H9 (cell line): ENCODE results near the gene BCL7C. TPM values are rescaled to one million over a fixed set of nuclear protein-coding genes. Genes with fewer than 3 reads are reported as not detected.

Experiments used
- DNase-seq: peaks from one replicate; pipeline ENCODE4 v3.0.0-alpha.2; 2017
- H2AFZ ChIP-seq: one replicate; pipeline ENCODE4 v1.6.1; 2013; ENCODE audit warnings: mild to moderate bottlenecking, low read length, control low read depth, moderate library complexity
- H2AK5ac ChIP-seq: 2 replicates; pipeline ENCODE4 v1.6.1; 2013; ENCODE audit warnings: low read length, control low read depth, mixed read lengths; ENCODE audit not compliant: insufficient read length
- H2BK120ac ChIP-seq: one replicate; pipeline ENCODE4 v1.6.1; 2013; ENCODE audit warnings: low read depth, mild to moderate bottlenecking, low read length, control low read depth, inconsistent platforms; ENCODE audit not compliant: poor library complexity, severe bottlenecking
- H2BK12ac ChIP-seq: 2 replicates; pipeline ENCODE4 v1.6.1; 2013; ENCODE audit warnings: low read length, control low read depth, mixed read lengths, low read depth; ENCODE audit not compliant: insufficient read length
- H2BK15ac ChIP-seq: 2 replicates; pipeline ENCODE4 v1.6.1; 2013; ENCODE audit warnings: low read depth, low read length, control low read depth
- H2BK20ac ChIP-seq: one replicate; pipeline ENCODE4 v1.6.1; 2013; ENCODE audit warnings: low read depth, mild to moderate bottlenecking, low read length, control low read depth, inconsistent platforms; ENCODE audit not compliant: poor library complexity, severe bottlenecking
- H2BK5ac ChIP-seq: 2 replicates; pipeline ENCODE4 v1.6.1; 2013; ENCODE audit warnings: low read length, control low read depth, mixed read lengths; ENCODE audit not compliant: insufficient read length
- H3K14ac ChIP-seq: 2 replicates; pipeline ENCODE4 v1.6.1; 2013; ENCODE audit warnings: low read length, control low read depth; ENCODE audit not compliant: insufficient read depth
- H3K18ac ChIP-seq: 2 replicates; pipeline ENCODE4 v1.6.1; 2013; ENCODE audit warnings: low read depth, mild to moderate bottlenecking, mixed read lengths, low read length, control low read depth; ENCODE audit not compliant: insufficient read length
- H3K23ac ChIP-seq: 2 replicates; pipeline ENCODE4 v1.6.1; 2013; ENCODE audit warnings: low read length, control low read depth, mixed read lengths, low read depth; ENCODE audit not compliant: insufficient read length
- H3K23me2 ChIP-seq: 2 replicates; pipeline ENCODE4 v1.6.1; 2013; ENCODE audit warnings: low read depth, mild to moderate bottlenecking, mixed read lengths, low read length, control low read depth; ENCODE audit not compliant: insufficient read length, poor library complexity, severe bottlenecking
- H3K27ac ChIP-seq: 2 replicates; pipeline ENCODE4 v1.5.1; 2013; ENCODE audit warnings: low read length, control low read depth, mixed read lengths, low read depth; ENCODE audit not compliant: insufficient read length
- H3K27me3 ChIP-seq: 2 replicates; pipeline ENCODE4 v1.6.1; 2013; ENCODE audit warnings: low read length, control low read depth, inconsistent platforms; ENCODE audit not compliant: insufficient read depth
- H3K4ac ChIP-seq: 2 replicates; pipeline ENCODE4 v1.6.1; 2013; ENCODE audit warnings: low read depth, mild to moderate bottlenecking, control low read depth, inconsistent platforms, low read length, moderate library complexity
- H3K4me1 ChIP-seq: 2 replicates; pipeline ENCODE4 v1.6.1; 2013; ENCODE audit warnings: low read length, control low read depth, inconsistent platforms; ENCODE audit not compliant: insufficient read depth
- H3K4me2 ChIP-seq: 2 replicates; pipeline ENCODE4 v1.6.1; 2013; ENCODE audit warnings: low read length, control low read depth, mixed read lengths; ENCODE audit not compliant: insufficient read length, insufficient read depth
- H3K56ac ChIP-seq: 2 replicates; pipeline ENCODE4 v1.6.1; 2013; ENCODE audit warnings: low read depth, mild to moderate bottlenecking, mixed read lengths, low read length, control low read depth; ENCODE audit not compliant: insufficient read length
- H3K79me1 ChIP-seq: 2 replicates; pipeline ENCODE4 v1.6.1; 2013; ENCODE audit warnings: low read depth, mild to moderate bottlenecking, moderate library complexity, low read length, control low read depth, inconsistent platforms; ENCODE audit not compliant: insufficient read depth, poor library complexity, severe bottlenecking
- H3K79me2 ChIP-seq: 2 replicates; pipeline ENCODE4 v1.6.1; 2013; ENCODE audit warnings: low read length, control low read depth, inconsistent platforms; ENCODE audit not compliant: insufficient read depth
- H3K9ac ChIP-seq: 2 replicates; pipeline ENCODE4 v1.6.1; 2013; ENCODE audit warnings: low read length, control low read depth, mixed read lengths; ENCODE audit not compliant: insufficient read length; ENCODE audit errors: extremely low read depth
- H3K9me3 ChIP-seq: one replicate; pipeline ENCODE4 v1.6.1; 2013; ENCODE audit warnings: low read depth, low read length, inconsistent platforms; ENCODE audit not compliant: control insufficient read depth
- H3T11ph ChIP-seq: one replicate; pipeline ENCODE4 v1.6.1; 2013; ENCODE audit warnings: mild to moderate bottlenecking, low read length, control low read depth, inconsistent platforms
- H4K20me1 ChIP-seq: one replicate; pipeline ENCODE4 v1.6.1; 2013; ENCODE audit not compliant: control insufficient read depth, insufficient read length, insufficient read depth
- H4K5ac ChIP-seq: 2 replicates; pipeline ENCODE4 v1.6.1; 2013; ENCODE audit warnings: low read depth, mild to moderate bottlenecking, mixed read lengths, low read length, control low read depth; ENCODE audit not compliant: insufficient read length
- H4K8ac ChIP-seq: replicated peaks from 2 replicates; pipeline ENCODE4 v1.6.1; 2013; ENCODE audit warnings: low read length, control low read depth, mixed read lengths, low read depth; ENCODE audit not compliant: insufficient read length
- H4K91ac ChIP-seq: 2 replicates; pipeline ENCODE4 v1.6.1; 2013; ENCODE audit warnings: low read depth, mild to moderate bottlenecking, moderate library complexity, mixed read lengths, low read length, control low read depth; ENCODE audit not compliant: insufficient read length
- H3K27ac Mint-ChIP-seq, 3 experiments: 2 replicates in 2 of 3; 3 replicates in 1 of 3; pipeline ENCODE4 v1.8.0; 2020 to 2021; ENCODE audit warnings: mixed read lengths in 3 of 3, mild to moderate bottlenecking in 1 of 3, moderate library complexity in 1 of 3
- H3K27me3 Mint-ChIP-seq: 2 replicates; pipeline ENCODE4 v1.8.0; 2021; ENCODE audit warnings: low read depth, mild to moderate bottlenecking, moderate library complexity, mixed read lengths
- H3K36me3 Mint-ChIP-seq, 3 experiments: 2 replicates in 2 of 3; 3 replicates in 1 of 3; pipeline ENCODE4 v1.8.0; 2020 to 2021; ENCODE audit warnings: low read depth in 3 of 3, mixed read lengths in 3 of 3; ENCODE audit not compliant: insufficient read depth in 1 of 3
- H3K4me1 Mint-ChIP-seq, 2 experiments: 2 replicates each; pipeline ENCODE4 v1.8.0; 2020; ENCODE audit warnings: mixed read lengths in 2 of 2
- H3K4me3 Mint-ChIP-seq, 2 experiments: 2 replicates in 1 of 2; 3 replicates in 1 of 2; pipeline ENCODE4 v1.8.0; 2020 to 2021; ENCODE audit warnings: mild to moderate bottlenecking in 2 of 2, mixed read lengths in 2 of 2, moderate library complexity in 1 of 2
- H3K9me3 Mint-ChIP-seq, 2 experiments: 2 replicates in 1 of 2; 3 replicates in 1 of 2; pipeline ENCODE4 v1.8.0; 2020; ENCODE audit warnings: mild to moderate bottlenecking in 2 of 2, mixed read lengths in 2 of 2, moderate library complexity in 1 of 2
- CTCF ChIP-seq: fragments of 200-600 bp; sonication (generic); conservative IDR thresholded peaks from 3 replicates; pipeline ENCODE4 v1.8.0; 2021; ENCODE audit warnings: antibody characterized with exemption, mild to moderate bottlenecking
- WGBS: extraction: QIAGEN DNeasy Blood & Tissue Kit; methylation state at CpG from one replicate; pipeline ENCODE4 v1.1.7; 2013; ENCODE audit warnings: missing lambda C conversion rate, low lambda C conversion rate, mixed read lengths; ENCODE audit not compliant: insufficient read length; ENCODE audit errors: extremely low coverage; 5-methylcytosine and 5-hydroxymethylcytosine counted together
- total RNA-seq: library from RNA; stranded (reverse); gene quantifications from 2 replicates; pipeline ENCODE4 v1.2.1, GENCODE V29; 2021

BCL7C gene
- total RNA-seq, 1 experiment from 2014 or later: 18.3 TPM

- Mint-ChIP-seq H3K4me3 (no peak overlapping the region), H3K27me3 (peaks cover 25% of the 10 kb centered on the region), H3K9me3 (peaks cover 0 to 2% of the 10 kb centered on the region in 2 experiments; a peak in 2 of 5 replicates), H3K4me1 (peaks cover 21 to 29% of the 10 kb centered on the region in 2 experiments), H3K27ac (no peak overlapping the region), H3K36me3 (no peaks in the 10 kb centered on the region; a peak in 1 of 7 replicates)
- peaks cover 2% of the 10 kb centered on the region for H4K20me1 ChIP-seq
- no peaks in the 10 kb centered on the region for H3K9me3 ChIP-seq
- no peak overlapping the region for H3K56ac ChIP-seq
- no peak overlapping the region for H2BK12ac ChIP-seq
- H3K27ac ChIP-seq: no peak overlapping the region
- no peak overlapping the region for H2BK5ac ChIP-seq
- no peak overlapping the region for H3K4me2 ChIP-seq
- H4K5ac ChIP-seq: no peak overlapping the region
- no peak overlapping the region for H2BK15ac ChIP-seq
- H3K23ac ChIP-seq: no peak overlapping the region
- H4K8ac ChIP-seq: no peak overlapping the region
- peaks cover 16% of the 10 kb centered on the region for H3K23me2 ChIP-seq
- H3K18ac ChIP-seq: no peak overlapping the region
- TF ChIP-seq CTCF: no peak
- no peak overlapping the region for H3T11ph ChIP-seq
- H3K4ac ChIP-seq: no peak overlapping the region
- H4K91ac ChIP-seq: no peak overlapping the region
- no peak overlapping the region for H2BK20ac ChIP-seq
- no CpG with 5 or more reads among the region's 2 CpGs for WGBS
- H3K14ac ChIP-seq: no peak overlapping the region
- no peak for DNase-seq
- no peak overlapping the region for H2AFZ ChIP-seq
- no peaks in the 10 kb centered on the region for H3K79me2 ChIP-seq
- H3K79me1 ChIP-seq: no peaks in the 10 kb centered on the region
- H2AK5ac ChIP-seq: no peak overlapping the region
- no peak overlapping the region for H2BK120ac ChIP-seq
- no peak overlapping the region for H3K9ac ChIP-seq
- no peaks in the 10 kb centered on the region for H3K27me3 ChIP-seq
- peaks cover 3% of the 10 kb centered on the region; the same call in 1 of the 2 replicates for H3K4me1 ChIP-seq
Observed at GRCh38 chr16:30899794-30900193, 5.9 kb upstream of the BCL7C start.
